Neuronal stem cell (in vitro differentiated cells): ENCODE results near the gene TMPRSS15.

Experiments
- DNase-seq: peaks from one replicate; pipeline ENCODE4 v3.0.0-alpha.2; 2013; ENCODE audit warnings: low spot score
- H2AFZ ChIP-seq: one replicate; pipeline ENCODE4 v1.6.1; 2013; ENCODE audit warnings: mild to moderate bottlenecking, low read length, inconsistent platforms
- H2AK5ac ChIP-seq: 2 replicates; pipeline ENCODE4 v1.6.1; 2013; ENCODE audit warnings: low read depth, mild to moderate bottlenecking, inconsistent platforms, low read length, moderate library complexity, mixed read lengths
- H2BK120ac ChIP-seq: 2 replicates; pipeline ENCODE4 v1.6.1; 2013; ENCODE audit warnings: low read depth, mild to moderate bottlenecking, inconsistent platforms, low read length, moderate library complexity, mixed read lengths
- H2BK12ac ChIP-seq: one replicate; pipeline ENCODE4 v1.6.1; 2013; ENCODE audit warnings: low read length, inconsistent platforms
- H2BK15ac ChIP-seq: 2 replicates; pipeline ENCODE4 v1.6.1; 2013; ENCODE audit warnings: mild to moderate bottlenecking, low read length, inconsistent platforms, mixed read lengths
- H2BK5ac ChIP-seq: one replicate; pipeline ENCODE4 v1.6.1; 2013; ENCODE audit warnings: inconsistent platforms, mild to moderate bottlenecking, low read length, moderate library complexity
- H3K14ac ChIP-seq: one replicate; pipeline ENCODE4 v1.6.1; 2013; ENCODE audit warnings: low read length, inconsistent platforms
- H3K18ac ChIP-seq: 2 replicates; pipeline ENCODE4 v1.6.1; 2013; ENCODE audit warnings: low read length, inconsistent platforms
- H3K23ac ChIP-seq: 2 replicates; pipeline ENCODE4 v1.6.1; 2013; ENCODE audit warnings: low read depth, mild to moderate bottlenecking, mixed read lengths, low read length, inconsistent platforms; ENCODE audit not compliant: poor library complexity
- H3K27ac ChIP-seq: replicated peaks from 3 replicates; pipeline ENCODE4 v1.5.1; 2013; ENCODE audit warnings: low read length, inconsistent platforms
- H3K27me3 ChIP-seq, 3 experiments: 2 replicates each; pipeline ENCODE4 v1.6.1; 2013; ENCODE audit warnings: low read length in 3 of 3, mild to moderate bottlenecking in 2 of 3, inconsistent platforms in 1 of 3, low read depth in 1 of 3, mixed read lengths in 1 of 3, moderate library complexity in 1 of 3; ENCODE audit not compliant: control insufficient read depth in 3 of 3, insufficient read depth in 3 of 3
- H3K36me3 ChIP-seq, 2 donors: replicated peaks in 1 of 2; 2 replicates each; pipeline ENCODE4 v1.6.1; 2013; ENCODE audit warnings: low read length in 2 of 2; ENCODE audit not compliant: control insufficient read depth in 2 of 2, insufficient read depth in 2 of 2
- H3K4ac ChIP-seq: 2 replicates; pipeline ENCODE4 v1.6.1; 2013; ENCODE audit warnings: inconsistent platforms, mild to moderate bottlenecking, low read length, moderate library complexity
- H3K4me1 ChIP-seq, 2 donors: 1 replicate in 1 of 2; 2 replicates in 1 of 2; pipeline ENCODE4 v1.6.1; 2013; ENCODE audit warnings: low read length in 2 of 2, low read depth in 1 of 2; ENCODE audit not compliant: control insufficient read depth in 2 of 2, insufficient read depth in 1 of 2
- H3K4me2 ChIP-seq: one replicate; pipeline ENCODE4 v1.6.1; 2013; ENCODE audit warnings: mild to moderate bottlenecking, low read length, inconsistent platforms; ENCODE audit not compliant: insufficient read depth, poor library complexity, severe bottlenecking
- H3K4me3 ChIP-seq, 2 donors: 2 replicates each; pipeline ENCODE4 v1.5.1; 2013; ENCODE audit warnings: low read length in 2 of 2, mild to moderate bottlenecking in 2 of 2, inconsistent platforms in 1 of 2, moderate library complexity in 1 of 2
- H3K79me1 ChIP-seq: one replicate; pipeline ENCODE4 v1.6.1; 2013; ENCODE audit warnings: low read depth, mild to moderate bottlenecking, inconsistent platforms, low read length, moderate library complexity
- H3K9ac ChIP-seq: one replicate; pipeline ENCODE4 v1.6.1; 2013; ENCODE audit warnings: mild to moderate bottlenecking, low read depth, low read length, inconsistent platforms; ENCODE audit not compliant: poor library complexity
- H3K9me3 ChIP-seq, 2 donors: replicated peaks in 1 of 2; 2 replicates each; pipeline versions ENCODE3 to v1.6.1; 2013; ENCODE audit warnings: low read length in 2 of 2, mild to moderate bottlenecking in 2 of 2, inconsistent platforms in 1 of 2, low read depth in 1 of 2, mixed read lengths in 1 of 2, moderate library complexity in 1 of 2; ENCODE audit not compliant: control insufficient read depth in 2 of 2, insufficient read depth in 1 of 2
- H4K8ac ChIP-seq: one replicate; pipeline ENCODE4 v1.6.1; 2013; ENCODE audit warnings: low read depth, mild to moderate bottlenecking, inconsistent platforms, low read length, moderate library complexity
- H4K91ac ChIP-seq: one replicate; pipeline ENCODE4 v1.6.1; 2013; ENCODE audit warnings: low read length, low read depth, mild to moderate bottlenecking, inconsistent platforms; ENCODE audit not compliant: poor library complexity
- WGBS, 2 donors: extraction: QIAGEN DNeasy Blood & Tissue Kit; methylation state at CpG; one replicate each; pipeline ENCODE4 v1.1.7; 2013; ENCODE audit warnings: missing lambda C conversion rate in 2 of 2, mixed read lengths in 1 of 2; ENCODE audit not compliant: insufficient read length in 2 of 2, insufficient replicate concordance in 1 of 2; ENCODE audit errors: extremely low coverage in 2 of 2; 5-methylcytosine and 5-hydroxymethylcytosine counted together

Gene TMPRSS15

GRCh38 chr21:18335651-18336236 lies 67.8 kb downstream of the TMPRSS15 start:
- Histone ChIP-seq H3K4me3 (no peak overlapping the region), H2BK15ac (no peak overlapping the region), H3K36me3 (no peaks in the 10 kb centered on the region), H2AK5ac (no peak overlapping the region), H3K4me1 (no peaks in the 10 kb centered on the region), H3K9me3 (no peaks in the 10 kb centered on the region), H2BK12ac (no peak overlapping the region), H4K91ac (no peak overlapping the region), H3K18ac (no peak overlapping the region), H3K4ac (no peak overlapping the region), H3K27me3 (no peaks in the 10 kb centered on the region), H3K23ac (no peak overlapping the region), H3K4me2 (no peak overlapping the region), H4K8ac (no peak overlapping the region), H3K79me1 (no peaks in the 10 kb centered on the region), H2BK120ac (no peak overlapping the region), H2BK5ac (no peak overlapping the region), H3K14ac (no peak overlapping the region), H3K27ac (no peak overlapping the region), H3K9ac (no peak overlapping the region), H2AFZ (no peak overlapping the region)
- DNase-seq: no peak
- WGBS, 2 donors: no CpG with 5 or more reads among the region's 1 CpG

- no peak overlapping the region for H3K4ac ChIP-seq
- no peak overlapping the region for H3K27ac ChIP-seq
- DNase-seq: no peak
- H2AK5ac ChIP-seq: no peak overlapping the region
- no peak overlapping the region for H2AFZ ChIP-seq
- no peak overlapping the region for H2BK12ac ChIP-seq
- no peak overlapping the region for H2BK15ac ChIP-seq
- WGBS, 2 donors: no CpG with 5 or more reads among the region's 1 CpG
- H3K9me3 ChIP-seq: no peaks in the 10 kb centered on the region
- no peak overlapping the region for H2BK5ac ChIP-seq
- H3K18ac ChIP-seq: no peak overlapping the region
- H2BK120ac ChIP-seq: no peak overlapping the region
- no peaks in the 10 kb centered on the region for H3K79me1 ChIP-seq
- H3K4me2 ChIP-seq: no peak overlapping the region
- no peaks in the 10 kb centered on the region for H3K4me1 ChIP-seq
- H4K8ac ChIP-seq: no peak overlapping the region
- no peak overlapping the region for H3K14ac ChIP-seq
- H3K4me3 ChIP-seq: no peak overlapping the region
- no peak overlapping the region for H3K23ac ChIP-seq
- H3K9ac ChIP-seq: no peak overlapping the region
- H3K36me3 ChIP-seq: no peaks in the 10 kb centered on the region
- no peak overlapping the region for H4K91ac ChIP-seq
- H3K27me3 ChIP-seq: no peaks in the 10 kb centered on the region
These were observed 69.5 kb downstream of the TMPRSS15 start for GRCh38 chr21:18334066-18334465.

GRCh38 chr21:18318156-18318555 lies 85.4 kb downstream of the TMPRSS15 start:
- no peak overlapping the region for H4K91ac ChIP-seq
- H3K14ac ChIP-seq: no peak overlapping the region
- no peak overlapping the region for H2BK120ac ChIP-seq
- no peaks in the 10 kb centered on the region for H3K27me3 ChIP-seq
- no peak overlapping the region for H3K23ac ChIP-seq
- H2BK15ac ChIP-seq: no peak overlapping the region
- no peak for DNase-seq
- H3K18ac ChIP-seq: no peak overlapping the region
- H3K4me3 ChIP-seq: no peak overlapping the region
- no peak overlapping the region for H3K27ac ChIP-seq
- H2AK5ac ChIP-seq: no peak overlapping the region
- H3K4me1 ChIP-seq: no peaks in the 10 kb centered on the region
- no peaks in the 10 kb centered on the region for H3K36me3 ChIP-seq
- no peak overlapping the region for H2BK12ac ChIP-seq
- no peak overlapping the region for H3K4me2 ChIP-seq
- no peak overlapping the region for H3K4ac ChIP-seq
- no peak overlapping the region for H2AFZ ChIP-seq
- WGBS, 2 donors: no CpG with 5 or more reads among the region's 3 CpGs
- H4K8ac ChIP-seq: no peak overlapping the region
- peaks cover 0 to 2% of the 10 kb centered on the region in 2 donors for H3K9me3 ChIP-seq
- no peak overlapping the region for H2BK5ac ChIP-seq
- H3K79me1 ChIP-seq: no peaks in the 10 kb centered on the region
- H3K9ac ChIP-seq: no peak overlapping the region

GRCh38 chr21:18298228-18298627 lies 105.4 kb downstream of the TMPRSS15 start:
- Histone ChIP-seq H3K14ac (no peak overlapping the region), H3K4me3 (no peak overlapping the region), H4K91ac (no peak overlapping the region), H3K27me3 (no peaks in the 10 kb centered on the region), H3K4me1 (peaks cover 0 to 2% of the 10 kb centered on the region in 2 donors), H3K9ac (no peak overlapping the region), H2AFZ (no peak overlapping the region), H3K79me1 (no peaks in the 10 kb centered on the region), H2BK15ac (no peak overlapping the region), H4K8ac (no peak overlapping the region), H3K36me3 (no peaks in the 10 kb centered on the region), H3K9me3 (no peaks in the 10 kb centered on the region), H3K4ac (no peak overlapping the region), H2BK5ac (no peak overlapping the region), H3K27ac (no peak overlapping the region), H2BK12ac (no peak overlapping the region), H3K4me2 (no peak overlapping the region), H2AK5ac (no peak overlapping the region), H2BK120ac (no peak overlapping the region), H3K23ac (no peak overlapping the region), H3K18ac (no peak overlapping the region)
- no peak for DNase-seq
- no CpG with 5 or more reads among the region's 1 CpG for WGBS, 2 donors
